ENCODE data around the gene VLDLR. TPM values are rescaled to one million over a fixed set of nuclear protein-coding genes. Genes with fewer than 3 reads are reported as not detected.

Gene VLDLR
- 4.5 TPM for polyA plus RNA-seq (2012; ENCODE audit: low read depth, missing spikeins)

GRCh38 chr9:2621722-2622460, at the start of gene VLDLR:
TSS of gene VLDLR (plus strand) at chr9:2621787. CDS start at chr9:2622190, 403 bp downstream.
- TF ChIP-seq TAF1 (IDR thresholded peaks at IDR 0.05; ENCODE audit: low read depth, low read length) = no peak
- no peak for TF ChIP-seq SPI1 (IDR thresholded peaks at IDR 0.05; ENCODE audit: low read depth, low read length)
- TF ChIP-seq POU2F2 (IDR thresholded peaks at IDR 0.05; ENCODE audit: low read depth, low read length) = no peak
- no peak for TF ChIP-seq POLR2A (IDR thresholded peaks at IDR 0.05; ENCODE audit: low read depth, low read length)
- TF ChIP-seq PAX5 (IDR thresholded peaks at IDR 0.05; ENCODE audit: insufficient read depth, low read length, severe bottlenecking) = no peak
- TF ChIP-seq POLR2AphosphoS5 (IDR thresholded peaks at IDR 0.05; ENCODE audit: low read depth, low read length) = no peak
- peak; percentile 20 for FAIRE-seq
- peak; percentile 42 for DNase-seq (ENCODE audit: insufficient read length, low spot score)

DNA sequence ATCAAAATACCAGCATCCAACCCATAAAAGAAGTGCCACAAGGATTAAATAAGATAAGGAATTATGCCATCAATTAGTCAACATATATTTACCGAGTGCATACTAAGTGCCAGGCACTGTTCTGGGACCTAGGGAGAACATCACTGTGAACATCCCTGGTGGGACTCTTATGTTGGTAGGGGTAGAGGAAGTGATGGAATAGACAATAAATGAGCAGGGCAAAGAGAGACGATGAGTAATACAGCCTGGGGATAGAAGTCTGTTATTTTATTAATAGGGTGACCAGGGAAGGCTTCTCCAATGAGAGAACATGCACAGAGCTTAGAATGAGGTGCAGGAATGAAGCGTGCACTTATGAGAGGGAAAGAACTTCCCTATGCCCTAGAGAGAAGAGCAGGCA, 47.4 kb upstream of the VLDLR start:
- TF ChIP-seq SPI1 (IDR thresholded peaks at IDR 0.05; ENCODE audit: low read depth, low read length) (no peak), POLR2A (IDR thresholded peaks at IDR 0.05; ENCODE audit: low read depth, low read length) (no peak), TAF1 (IDR thresholded peaks at IDR 0.05; ENCODE audit: low read depth, low read length) (no peak), PAX5 (IDR thresholded peaks at IDR 0.05; ENCODE audit: insufficient read depth, low read length, severe bottlenecking) (no peak), POLR2AphosphoS5 (IDR thresholded peaks at IDR 0.05; ENCODE audit: low read depth, low read length) (no peak), POU2F2 (IDR thresholded peaks at IDR 0.05; ENCODE audit: low read depth, low read length) (no peak)
- no peak for FAIRE-seq
- DNase-seq (ENCODE audit: insufficient read length, low spot score) = no peak

DNA sequence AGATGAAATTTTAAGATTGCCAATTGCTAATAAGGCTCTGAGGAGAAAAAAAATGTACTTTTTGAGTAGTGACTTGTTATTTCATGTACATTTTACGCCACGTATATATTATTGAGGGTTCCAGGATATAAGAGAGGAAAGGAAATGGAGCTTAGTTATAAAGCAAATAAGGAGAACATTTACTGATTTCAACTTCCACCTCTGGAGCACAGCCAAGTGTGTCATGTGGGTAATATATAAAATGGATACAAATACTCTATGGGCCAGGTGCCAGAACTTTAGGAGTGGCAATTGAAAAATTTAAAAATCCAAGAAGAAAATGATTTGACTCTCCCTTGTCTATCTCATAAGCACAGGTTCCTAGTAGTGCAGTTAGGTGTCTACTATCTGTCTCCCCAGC, 45.0 kb upstream of the VLDLR start:
- DNase-seq (ENCODE audit: insufficient read length, low spot score) = no peak
- no peak for TF ChIP-seq PAX5 (IDR thresholded peaks at IDR 0.05; ENCODE audit: insufficient read depth, low read length, severe bottlenecking)
- no peak for TF ChIP-seq POU2F2 (IDR thresholded peaks at IDR 0.05; ENCODE audit: low read depth, low read length)
- TF ChIP-seq TAF1 (IDR thresholded peaks at IDR 0.05; ENCODE audit: low read depth, low read length) = no peak
- no peak for TF ChIP-seq POLR2A (IDR thresholded peaks at IDR 0.05; ENCODE audit: low read depth, low read length)
- TF ChIP-seq POLR2AphosphoS5 (IDR thresholded peaks at IDR 0.05; ENCODE audit: low read depth, low read length) = no peak
- TF ChIP-seq SPI1 (IDR thresholded peaks at IDR 0.05; ENCODE audit: low read depth, low read length) = no peak
- FAIRE-seq = no peak

DNA sequence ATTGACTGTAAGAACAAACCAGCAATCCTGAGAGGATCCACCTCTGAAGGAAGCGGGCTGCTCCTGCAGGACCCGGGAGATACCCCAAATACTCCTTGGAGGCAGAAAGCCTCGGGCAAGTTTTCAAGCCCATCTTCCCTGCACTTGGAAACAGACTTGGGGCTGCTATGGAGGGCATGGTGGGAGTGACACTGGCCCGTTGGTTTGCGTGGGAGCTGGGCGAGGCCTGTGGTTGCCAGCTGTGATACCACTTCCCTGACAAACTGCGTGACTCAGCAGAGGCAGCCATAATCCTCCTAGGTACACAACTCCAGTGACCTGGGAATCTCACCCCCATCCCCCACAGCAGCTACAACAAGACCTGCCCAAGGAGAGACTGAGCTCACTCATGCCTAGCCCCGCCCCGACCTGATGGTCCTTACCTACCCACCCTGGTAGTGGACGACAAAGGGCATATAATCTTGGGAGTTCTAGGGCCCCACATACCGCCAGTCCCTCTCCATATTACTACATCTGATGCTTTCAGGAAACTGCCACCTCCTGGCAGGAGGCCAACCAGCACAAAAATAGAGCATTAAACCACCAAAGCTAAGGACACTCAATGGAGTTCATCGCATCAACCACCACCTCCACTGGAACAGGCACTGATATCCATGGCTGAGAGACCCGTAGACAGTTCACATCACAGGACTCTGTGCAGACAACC, 38.1 kb upstream of the VLDLR start:
- DNase-seq (ENCODE audit: insufficient read length, low spot score) (no peak), FAIRE-seq (no peak)
- TF ChIP-seq POLR2AphosphoS5 (IDR thresholded peaks at IDR 0.05; ENCODE audit: low read depth, low read length) (no peak), SPI1 (IDR thresholded peaks at IDR 0.05; ENCODE audit: low read depth, low read length) (no peak), POU2F2 (IDR thresholded peaks at IDR 0.05; ENCODE audit: low read depth, low read length) (no peak), PAX5 (IDR thresholded peaks at IDR 0.05; ENCODE audit: insufficient read depth, low read length, severe bottlenecking) (no peak), POLR2A (IDR thresholded peaks at IDR 0.05; ENCODE audit: low read depth, low read length) (no peak), TAF1 (IDR thresholded peaks at IDR 0.05; ENCODE audit: low read depth, low read length) (no peak)

- TF ChIP-seq POLR2A (IDR thresholded peaks at IDR 0.05; ENCODE audit: low read depth, low read length) = no peak
- TF ChIP-seq SPI1 (IDR thresholded peaks at IDR 0.05; ENCODE audit: low read depth, low read length) = no peak
- no peak for TF ChIP-seq POU2F2 (IDR thresholded peaks at IDR 0.05; ENCODE audit: low read depth, low read length)
- TF ChIP-seq PAX5 (IDR thresholded peaks at IDR 0.05; ENCODE audit: insufficient read depth, low read length, severe bottlenecking) = no peak
- no peak for TF ChIP-seq TAF1 (IDR thresholded peaks at IDR 0.05; ENCODE audit: low read depth, low read length)
- no peak for TF ChIP-seq POLR2AphosphoS5 (IDR thresholded peaks at IDR 0.05; ENCODE audit: low read depth, low read length)
- no peak for DNase-seq (ENCODE audit: insufficient read length, low spot score)
- no peak for FAIRE-seq
These were observed 29.6 kb upstream of the VLDLR start for GRCh38 chr9:2591967-2592366.

GRCh38 chr9:2593744-2594143, 27.8 kb upstream of the VLDLR start:
- FAIRE-seq = no peak
- TF ChIP-seq PAX5 (IDR thresholded peaks at IDR 0.05; ENCODE audit: insufficient read depth, low read length, severe bottlenecking) = no peak
- TF ChIP-seq POLR2A (IDR thresholded peaks at IDR 0.05; ENCODE audit: low read depth, low read length) = no peak
- no peak for TF ChIP-seq TAF1 (IDR thresholded peaks at IDR 0.05; ENCODE audit: low read depth, low read length)
- TF ChIP-seq POU2F2 (IDR thresholded peaks at IDR 0.05; ENCODE audit: low read depth, low read length) = no peak
- no peak for TF ChIP-seq POLR2AphosphoS5 (IDR thresholded peaks at IDR 0.05; ENCODE audit: low read depth, low read length)
- TF ChIP-seq SPI1 (IDR thresholded peaks at IDR 0.05; ENCODE audit: low read depth, low read length) = no peak
- DNase-seq (ENCODE audit: insufficient read length, low spot score) = no peak

DNA sequence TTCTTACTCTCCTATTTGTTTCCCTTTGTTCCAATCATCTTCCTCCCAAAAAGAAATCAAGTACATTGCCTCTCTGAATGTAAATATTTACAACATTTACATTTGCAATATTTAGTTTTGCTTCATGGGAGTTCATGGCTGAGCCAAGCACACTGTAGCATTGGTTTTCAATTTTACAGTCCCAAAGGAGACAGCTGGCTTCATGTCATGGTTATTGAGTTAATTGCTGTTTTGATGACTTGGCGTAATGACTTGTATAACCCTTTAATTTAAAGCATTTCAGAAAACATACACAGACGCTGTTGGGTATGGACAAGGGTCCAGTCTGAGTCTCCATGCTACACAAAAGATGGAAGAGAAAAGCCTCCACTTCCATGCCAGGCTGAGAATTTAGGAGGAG, 25.6 kb upstream of the VLDLR start:
- DNase-seq (ENCODE audit: insufficient read length, low spot score) = no peak
- no peak for FAIRE-seq
- no peak for TF ChIP-seq POLR2A (IDR thresholded peaks at IDR 0.05; ENCODE audit: low read depth, low read length)
- no peak for TF ChIP-seq TAF1 (IDR thresholded peaks at IDR 0.05; ENCODE audit: low read depth, low read length)
- TF ChIP-seq SPI1 (IDR thresholded peaks at IDR 0.05; ENCODE audit: low read depth, low read length) = no peak
- TF ChIP-seq POU2F2 (IDR thresholded peaks at IDR 0.05; ENCODE audit: low read depth, low read length) = no peak
- TF ChIP-seq PAX5 (IDR thresholded peaks at IDR 0.05; ENCODE audit: insufficient read depth, low read length, severe bottlenecking) = no peak
- TF ChIP-seq POLR2AphosphoS5 (IDR thresholded peaks at IDR 0.05; ENCODE audit: low read depth, low read length) = no peak

- TF ChIP-seq TAF1 (IDR thresholded peaks at IDR 0.05; ENCODE audit: low read depth, low read length) (no peak), PAX5 (IDR thresholded peaks at IDR 0.05; ENCODE audit: insufficient read depth, low read length, severe bottlenecking) (no peak), SPI1 (IDR thresholded peaks at IDR 0.05; ENCODE audit: low read depth, low read length) (no peak), POU2F2 (IDR thresholded peaks at IDR 0.05; ENCODE audit: low read depth, low read length) (no peak), POLR2AphosphoS5 (IDR thresholded peaks at IDR 0.05; ENCODE audit: low read depth, low read length) (no peak), POLR2A (IDR thresholded peaks at IDR 0.05; ENCODE audit: low read depth, low read length) (no peak)
- DNase-seq (ENCODE audit: insufficient read length, low spot score) (no peak), FAIRE-seq (no peak)
These were observed 24.1 kb upstream of the VLDLR start for GRCh38 chr9:2597483-2597882.

- DNase-seq (ENCODE audit: insufficient read length, low spot score) (no peak), FAIRE-seq (no peak)
- TF ChIP-seq POLR2A (IDR thresholded peaks at IDR 0.05; ENCODE audit: low read depth, low read length) (no peak), SPI1 (IDR thresholded peaks at IDR 0.05; ENCODE audit: low read depth, low read length) (no peak), POU2F2 (IDR thresholded peaks at IDR 0.05; ENCODE audit: low read depth, low read length) (no peak), TAF1 (IDR thresholded peaks at IDR 0.05; ENCODE audit: low read depth, low read length) (no peak), PAX5 (IDR thresholded peaks at IDR 0.05; ENCODE audit: insufficient read depth, low read length, severe bottlenecking) (no peak)
These were observed 21.7 kb upstream of the VLDLR start for GRCh38 chr9:2599896-2600295.

Measured in GM12891 (cell line).